Hepatocyte (in vitro differentiated cells): ENCODE data around the gene ANO10. TPM values are rescaled to one million over a fixed set of nuclear protein-coding genes. Genes with fewer than 3 reads are reported as not detected.

ENCODE experiments used
- DNase-seq: peaks from one replicate; pipeline ENCODE4 v3.0.0-alpha.2; 2016; ENCODE audit warnings: low spot score
- H2AFZ ChIP-seq: fragments of 200-600 bp; sonication (generic); 2 replicates; pipeline ENCODE4 v1.6.0; 2016; ENCODE audit warnings: antibody characterized with exemption, mild to moderate bottlenecking
- H3K27ac ChIP-seq: fragments of 200-600 bp; sonication (generic); 2 replicates; pipeline ENCODE4 v1.5.1; 2016; ENCODE audit warnings: mild to moderate bottlenecking
- H3K27me3 ChIP-seq: fragments of 200-600 bp; sonication (generic); 2 replicates; pipeline ENCODE4 v1.6.1; 2016
- H3K36me3 ChIP-seq: fragments of 200-600 bp; sonication (generic); replicated peaks from 2 replicates; pipeline ENCODE4 v1.5.1; 2016; ENCODE audit warnings: low read depth; ENCODE audit not compliant: insufficient read depth
- H3K4me1 ChIP-seq: fragments of 200-600 bp; sonication (generic); 2 replicates; pipeline ENCODE4 v1.5.1; 2016; ENCODE audit warnings: mild to moderate bottlenecking, moderate library complexity; ENCODE audit not compliant: insufficient read depth
- H3K4me2 ChIP-seq: fragments of 200-600 bp; sonication (generic); 2 replicates; pipeline ENCODE4 v1.6.0; 2016
- H3K4me3 ChIP-seq: fragments of 200-600 bp; sonication (generic); 2 replicates; pipeline ENCODE4 v1.5.1; 2016; ENCODE audit warnings: mild to moderate bottlenecking
- H3K79me2 ChIP-seq: fragments of 200-600 bp; sonication (generic); 2 replicates; pipeline ENCODE4 v1.6.0; 2017; ENCODE audit warnings: mild to moderate bottlenecking
- H3K9me2 ChIP-seq: fragments of 200-600 bp; sonication (generic); replicated peaks from 2 replicates; pipeline ENCODE4 v1.6.0; 2017; ENCODE audit warnings: mild to moderate bottlenecking; ENCODE audit not compliant: insufficient read depth
- H3K9me3 ChIP-seq: fragments of 200-600 bp; sonication (generic); 2 replicates; pipeline ENCODE4 v1.5.1; 2016; ENCODE audit warnings: low read depth, mild to moderate bottlenecking
- H4K20me1 ChIP-seq: fragments of 200-600 bp; sonication (generic); 2 replicates; pipeline ENCODE4 v1.6.0; 2016; ENCODE audit warnings: mild to moderate bottlenecking; ENCODE audit not compliant: insufficient read depth, poor library complexity, severe bottlenecking
- CTCF ChIP-seq: fragments of 200-600 bp; sonication (generic); IDR thresholded peaks from 2 replicates; pipeline ENCODE4 v1.5.1; 2016; ENCODE audit warnings: antibody characterized with exemption, mild to moderate bottlenecking; ENCODE audit not compliant: poor library complexity
- EZH2 ChIP-seq: fragments of 200-600 bp; sonication (generic); IDR thresholded peaks from 2 replicates; pipeline ENCODE4 v1.6.1; 2016; ENCODE audit warnings: antibody characterized with exemption, mild to moderate bottlenecking, borderline replicate concordance
- EZH2phosphoT487 ChIP-seq: fragments of 200-600 bp; sonication (generic); IDR thresholded peaks from one replicate; pipeline ENCODE4 v1.6.1; 2018; ENCODE audit warnings: antibody characterized with exemption, mild to moderate bottlenecking, low read depth, moderate library complexity; ENCODE audit not compliant: unreplicated experiment, severe bottlenecking
- WGBS: methylation state at CpG from one replicate; pipeline ENCODE4 v1.1.6; 2016; ENCODE audit warnings: low lambda C conversion rate; ENCODE audit errors: missing lambda C conversion rate; 5-methylcytosine and 5-hydroxymethylcytosine counted together
- polyA plus RNA-seq: library from polyadenylated mRNA; unstranded; fragments of >200 nt; fragmentation: Nextera tagmentation; extraction: Ambion mirVana; gene quantifications from 2 replicates; pipeline ENCODE4 v1.2.1, GENCODE V29; 2016
- total RNA-seq: library from RNA; depleted of rRNA; stranded (reverse); fragments of >200 nt; gene quantifications from 2 replicates; pipeline ENCODE4 v1.2.3, GENCODE V29; 2014

Gene ANO10
- total and polyA plus RNA-seq, 2 experiments from 2014 or later: 28.5 to 33.5 TPM

GRCh38 chr3:43534675-43535074 is 87.1 kb downstream of the ANO10 start:
- TF ChIP-seq EZH2: no peak
- no peak for TF ChIP-seq CTCF
- no peak for TF ChIP-seq EZH2phosphoT487

GRCh38 chr3:43533009-43533408 is 88.8 kb downstream of the ANO10 start:
- H2AFZ ChIP-seq: no peak overlapping the region
- no peaks in the 10 kb centered on the region for H3K9me3 ChIP-seq
- 94% methylated on average over 3 of the region's 3 CpGs for WGBS
- no peak for TF ChIP-seq CTCF
- no peak for TF ChIP-seq EZH2phosphoT487
- no peak for TF ChIP-seq EZH2
- H4K20me1 ChIP-seq: no peaks in the 10 kb centered on the region
- H3K27me3 ChIP-seq: no peaks in the 10 kb centered on the region
- no peak overlapping the region for H3K4me3 ChIP-seq
- H3K9me2 ChIP-seq: no peaks in the 10 kb centered on the region
- H3K79me2 ChIP-seq: no peaks in the 10 kb centered on the region
- H3K4me1 ChIP-seq: no peaks in the 10 kb centered on the region
- no peak for DNase-seq
- H3K27ac ChIP-seq: no peak overlapping the region
- no peaks in the 10 kb centered on the region for H3K36me3 ChIP-seq
- no peak overlapping the region for H3K4me2 ChIP-seq

More at GRCh38 chr3:43534675-43535074, 87.1 kb downstream of the ANO10 start:
- Histone ChIP-seq H3K4me3 (no peak overlapping the region), H3K27me3 (no peaks in the 10 kb centered on the region), H3K27ac (no peak overlapping the region), H3K79me2 (no peaks in the 10 kb centered on the region), H3K9me2 (no peaks in the 10 kb centered on the region), H3K36me3 (no peaks in the 10 kb centered on the region), H2AFZ (no peak overlapping the region), H4K20me1 (no peaks in the 10 kb centered on the region), H3K4me2 (no peak overlapping the region), H3K9me3 (no peaks in the 10 kb centered on the region), H3K4me1 (no peaks in the 10 kb centered on the region)
- WGBS: 100% methylated on average over 1 of the region's 1 CpG
- DNase-seq: no peak

- H3K4me1 ChIP-seq: no peaks in the 10 kb centered on the region
- no peak overlapping the region for H3K27ac ChIP-seq
- H4K20me1 ChIP-seq: no peaks in the 10 kb centered on the region
- H3K27me3 ChIP-seq: no peaks in the 10 kb centered on the region
- DNase-seq: no peak
- no peaks in the 10 kb centered on the region for H3K9me3 ChIP-seq
- H3K36me3 ChIP-seq: peaks cover 2% of the 10 kb centered on the region
- no peak overlapping the region for H3K4me3 ChIP-seq
- H2AFZ ChIP-seq: no peak overlapping the region
- no peak for TF ChIP-seq EZH2phosphoT487
- WGBS: 92% methylated on average over 3 of the region's 3 CpGs
- no peak overlapping the region for H3K4me2 ChIP-seq
- no peaks in the 10 kb centered on the region for H3K9me2 ChIP-seq
- no peaks in the 10 kb centered on the region for H3K79me2 ChIP-seq
These were observed 90.0 kb downstream of the ANO10 start for GRCh38 chr3:43531835-43532234.

- Histone ChIP-seq H3K9me3 (no peaks in the 10 kb centered on the region), H3K4me1 (no peaks in the 10 kb centered on the region), H3K79me2 (no peaks in the 10 kb centered on the region), H3K4me2 (no peak overlapping the region), H3K36me3 (peaks cover 2% of the 10 kb centered on the region), H2AFZ (no peak overlapping the region), H3K27ac (no peak overlapping the region), H4K20me1 (no peaks in the 10 kb centered on the region), H3K27me3 (no peaks in the 10 kb centered on the region), H3K4me3 (no peak overlapping the region), H3K9me2 (no peaks in the 10 kb centered on the region)
- DNase-seq: no peak
- TF ChIP-seq EZH2phosphoT487: no peak
- TF ChIP-seq EZH2: no peak
- no peak for TF ChIP-seq CTCF
These were observed 93.2 kb downstream of the ANO10 start for GRCh38 chr3:43528498-43529099.
